CD4-positive, alpha-beta memory T cell (primary cell): ENCODE measurements around the gene INHBE. TPM values are rescaled to one million over a fixed set of nuclear protein-coding genes. Genes with fewer than 3 reads are reported as not detected.
A peak's percentile ranks its signal among the peaks of the same experiment; 100 is the strongest.

ENCODE experiments used
- CTCF ChIA-PET: fragments of 350-600 bp; sonication (Branson Sonifier 250); formaldehyde crosslinking; loops from one replicate; lab custom pipeline; 2021; ENCODE audit warnings: inconsistent platforms; ENCODE audit not compliant: partially characterized antibody; lab: Charles Lee
- POLR2A ChIA-PET: fragments of 350-600 bp; sonication (Branson Sonifier 250); formaldehyde crosslinking; loops from one replicate; lab custom pipeline; 2021; ENCODE audit not compliant: partially characterized antibody; lab: Charles Lee
- DNase-seq, 5 donors: peaks; one replicate each; pipeline versions ENCODE4 v3.0.0 to v3.0.0-alpha.2; 2020 to 2022; ENCODE audit warnings: mixed read lengths in 1 of 5
- H3K27ac ChIP-seq: one replicate; pipeline ENCODE4 v1.7.0; 2013; ENCODE audit warnings: low read depth, low read length
- H3K27me3 ChIP-seq: 2 replicates; pipeline ENCODE4 v1.7.0; 2013; ENCODE audit warnings: mild to moderate bottlenecking, low read length, moderate library complexity; ENCODE audit not compliant: insufficient read depth
- H3K36me3 ChIP-seq: 2 replicates; pipeline ENCODE4 v1.7.0; 2013; ENCODE audit warnings: mild to moderate bottlenecking, low read length, moderate library complexity; ENCODE audit not compliant: insufficient read depth
- H3K4me1 ChIP-seq: 2 replicates; pipeline ENCODE4 v1.7.0; 2013; ENCODE audit warnings: mild to moderate bottlenecking, low read length, moderate library complexity; ENCODE audit not compliant: insufficient read depth
- H3K4me3 ChIP-seq, 2 donors: one replicate each; pipeline ENCODE4 v1.7.0; 2013; ENCODE audit warnings: low read length in 2 of 2, mild to moderate bottlenecking in 1 of 2
- H3K9me3 ChIP-seq, 2 donors: one replicate each; pipeline ENCODE4 v1.7.0; 2013; ENCODE audit warnings: low read length in 2 of 2, control low read depth in 1 of 2; ENCODE audit not compliant: control insufficient read depth in 1 of 2
- H3K27ac Mint-ChIP-seq, 7 donors: one replicate each; pipeline ENCODE4 v1.8.0; 2020 to 2021; ENCODE audit warnings: mixed read lengths in 7 of 7, mild to moderate bottlenecking in 6 of 7, inconsistent platforms in 3 of 7, moderate library complexity in 3 of 7
- H3K27me3 Mint-ChIP-seq, 2 donors: one replicate each; pipeline ENCODE4 v1.8.0; 2020 to 2021; ENCODE audit warnings: mixed read lengths in 2 of 2
- H3K36me3 Mint-ChIP-seq, 2 donors: one replicate each; pipeline ENCODE4 v1.8.0; 2020 to 2021; ENCODE audit warnings: mixed read lengths in 2 of 2, inconsistent platforms in 1 of 2, mild to moderate bottlenecking in 1 of 2
- H3K4me1 Mint-ChIP-seq, 4 donors: one replicate each; pipeline ENCODE4 v1.8.0; 2020 to 2021; ENCODE audit warnings: mixed read lengths in 4 of 4, mild to moderate bottlenecking in 1 of 4
- H3K4me3 Mint-ChIP-seq, 8 donors: one replicate each; pipeline ENCODE4 v1.8.0; 2020 to 2021; ENCODE audit warnings: mixed read lengths in 8 of 8, mild to moderate bottlenecking in 7 of 8, moderate library complexity in 6 of 8, inconsistent platforms in 3 of 8
- H3K9me3 Mint-ChIP-seq, 8 donors: one replicate each; pipeline ENCODE4 v1.8.0; 2020 to 2021; ENCODE audit warnings: mixed read lengths in 8 of 8, mild to moderate bottlenecking in 5 of 8, inconsistent platforms in 3 of 8, moderate library complexity in 1 of 8
- intact Hi-C: fragments of 100-400 bp; cut with micrococcal nuclease; formaldehyde crosslinking; loops from one replicate; pipeline ENCODE4 v1.15.1; 2023
- polyA plus RNA-seq, 2 donors: library from polyadenylated mRNA; unstranded; fragments of 300-500 nt; fragmentation: Illumina TruSeq; gene quantifications; one replicate each; pipeline ENCODE4 v1.2.3, GENCODE V29; 2021
- total RNA-seq, 2 experiments: library from RNA; stranded (reverse); gene quantifications; one replicate each; pipeline ENCODE4 v1.2.3, GENCODE V29; 2021

The INHBE gene
- total and polyA plus RNA-seq, 4 experiments from 2014 or later = not detected

DNA sequence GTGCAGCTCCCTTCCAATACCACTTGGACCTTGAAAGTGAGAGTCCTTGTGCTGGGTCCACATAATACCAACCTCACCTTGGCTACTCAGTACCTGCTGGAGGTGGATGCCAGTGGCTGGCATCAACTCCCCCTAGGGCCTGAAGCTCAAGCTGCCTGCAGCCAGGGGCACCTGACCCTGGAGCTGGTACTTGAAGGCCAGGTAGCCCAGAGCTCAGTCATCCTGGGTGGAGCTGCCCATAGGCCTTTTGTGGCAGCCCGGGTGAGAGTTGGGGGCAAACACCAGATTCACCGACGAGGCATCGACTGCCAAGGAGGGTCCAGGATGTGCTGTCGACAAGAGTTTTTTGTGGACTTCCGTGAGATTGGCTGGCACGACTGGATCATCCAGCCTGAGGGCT is 5.7 kb upstream of the INHBE start:
- Mint-ChIP-seq H3K4me1 (peaks cover 0 to 2% (median 0%) of the 10 kb centered on the region in 4 donors), H3K27me3 (peaks cover 2 to 3% of the 10 kb centered on the region in 2 donors), H3K27ac (no peak overlapping the region), H3K9me3 (no peaks in the 10 kb centered on the region), H3K36me3 (no peaks in the 10 kb centered on the region), H3K4me3 (no peak overlapping the region)
- H3K36me3 ChIP-seq = no peaks in the 10 kb centered on the region
- no peaks in the 10 kb centered on the region for H3K4me1 ChIP-seq
- no peaks in the 10 kb centered on the region for H3K9me3 ChIP-seq
- intact Hi-C loops = no loop called here
- no peak overlapping the region for H3K27ac ChIP-seq
- no peak overlapping the region for H3K4me3 ChIP-seq
- CTCF ChIA-PET = interaction anchor here (1.9 to 8.3 kb wide), 2 partner anchors 10 to 13 kb away, joined by 4 to 43 read pairs; partner anchors contain the start of gene GLI1
- POLR2A ChIA-PET = no interaction called here
- no peak for DNase-seq
- H3K27me3 ChIP-seq = no peaks in the 10 kb centered on the region

DNA sequence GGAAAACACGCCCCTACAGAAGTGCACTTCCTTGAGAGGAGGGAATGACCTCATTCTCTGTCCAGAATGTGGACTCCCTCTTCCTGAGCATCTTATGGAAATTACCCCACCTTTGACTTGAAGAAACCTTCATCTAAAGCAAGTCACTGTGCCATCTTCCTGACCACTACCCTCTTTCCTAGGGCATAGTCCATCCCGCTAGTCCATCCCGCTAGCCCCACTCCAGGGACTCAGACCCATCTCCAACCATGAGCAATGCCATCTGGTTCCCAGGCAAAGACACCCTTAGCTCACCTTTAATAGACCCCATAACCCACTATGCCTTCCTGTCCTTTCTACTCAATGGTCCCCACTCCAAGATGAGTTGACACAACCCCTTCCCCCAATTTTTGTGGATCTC is 5.0 kb upstream of the INHBE start:
- Histone ChIP-seq H3K4me1 (no peaks in the 10 kb centered on the region), H3K9me3 (no peaks in the 10 kb centered on the region), H3K4me3 (no peak overlapping the region), H3K27ac (no peak overlapping the region), H3K27me3 (no peaks in the 10 kb centered on the region), H3K36me3 (no peaks in the 10 kb centered on the region)
- no peaks in the 10 kb centered on the region for H3K9me3 Mint-ChIP-seq
- CTCF ChIA-PET = interaction anchor here (1.7 to 8.3 kb wide), 3 partner anchors 9 to 185 kb away, joined by 5 to 43 read pairs (median 43); partner anchors contain the start of gene GLI1
- peaks cover 2 to 3% of the 10 kb centered on the region in 2 donors for H3K27me3 Mint-ChIP-seq
- DNase-seq = no peak
- no peaks in the 10 kb centered on the region for H3K36me3 Mint-ChIP-seq
- intact Hi-C loops = loop anchor here (10.0 kb wide), 1 partner anchor 245 kb away; the partner anchor contains the start of gene OS9
- no peak overlapping the region for H3K4me3 Mint-ChIP-seq
- POLR2A ChIA-PET = no interaction called here
- no peak overlapping the region for H3K27ac Mint-ChIP-seq
- no peaks in the 10 kb centered on the region for H3K4me1 Mint-ChIP-seq

DNA sequence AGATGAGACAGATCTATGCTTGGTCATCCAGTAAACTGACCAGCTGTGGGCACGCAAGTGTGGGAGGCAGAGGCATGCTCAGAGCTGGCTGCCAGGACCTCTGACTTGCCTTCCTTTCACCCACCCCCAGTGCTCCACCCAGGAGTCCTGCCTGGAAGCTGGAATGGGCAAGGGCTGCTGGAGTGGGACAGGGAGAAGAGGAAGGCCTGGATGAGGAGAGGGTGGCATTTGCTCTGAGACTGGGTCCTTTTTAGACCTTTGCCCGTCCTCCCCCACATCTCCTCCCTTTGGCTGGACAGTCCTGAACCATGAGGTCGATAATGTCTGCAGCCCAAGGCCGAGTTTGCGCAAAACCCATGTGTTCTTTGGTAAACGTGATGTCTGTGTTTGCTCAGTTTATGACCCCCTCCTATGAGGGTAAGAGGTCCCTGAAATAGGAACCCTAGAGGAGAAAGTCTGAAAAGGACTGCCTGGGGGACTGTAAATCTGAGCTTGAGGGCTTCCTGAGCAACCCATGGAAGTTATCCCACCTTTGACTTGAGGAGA is 3.8 kb upstream of the INHBE start:
- Mint-ChIP-seq H3K27me3 (peaks cover 2 to 6% of the 10 kb centered on the region in 2 donors), H3K4me1 (peaks cover 3 to 7% (median 5%) of the 10 kb centered on the region in 4 donors), H3K4me3 (no peak overlapping the region), H3K9me3 (no peaks in the 10 kb centered on the region), H3K36me3 (no peaks in the 10 kb centered on the region), H3K27ac (no peak overlapping the region)
- H3K36me3 ChIP-seq = no peaks in the 10 kb centered on the region
- H3K27me3 ChIP-seq = no peaks in the 10 kb centered on the region
- peaks cover 4% of the 10 kb centered on the region for H3K4me1 ChIP-seq
- no peak overlapping the region for H3K27ac ChIP-seq
- ChIA-PET POLR2A (interaction anchor here (1.5 kb wide), 1 partner anchor 12 kb away, joined by 3 read pairs; no protein-coding TSS in a partner anchor), CTCF (interaction anchor here (1.5 to 8.3 kb wide), 7 partner anchors 8 to 212 kb away, joined by 3 to 43 read pairs (median 8); partner anchors contain the start of gene GLI1)
- H3K9me3 ChIP-seq = no peaks in the 10 kb centered on the region
- DNase-seq = no peak
- intact Hi-C loops = loop anchor here (10.0 kb wide), 1 partner anchor 243 kb away; the partner anchor contains the start of gene OS9
- no peak overlapping the region for H3K4me3 ChIP-seq

DNA sequence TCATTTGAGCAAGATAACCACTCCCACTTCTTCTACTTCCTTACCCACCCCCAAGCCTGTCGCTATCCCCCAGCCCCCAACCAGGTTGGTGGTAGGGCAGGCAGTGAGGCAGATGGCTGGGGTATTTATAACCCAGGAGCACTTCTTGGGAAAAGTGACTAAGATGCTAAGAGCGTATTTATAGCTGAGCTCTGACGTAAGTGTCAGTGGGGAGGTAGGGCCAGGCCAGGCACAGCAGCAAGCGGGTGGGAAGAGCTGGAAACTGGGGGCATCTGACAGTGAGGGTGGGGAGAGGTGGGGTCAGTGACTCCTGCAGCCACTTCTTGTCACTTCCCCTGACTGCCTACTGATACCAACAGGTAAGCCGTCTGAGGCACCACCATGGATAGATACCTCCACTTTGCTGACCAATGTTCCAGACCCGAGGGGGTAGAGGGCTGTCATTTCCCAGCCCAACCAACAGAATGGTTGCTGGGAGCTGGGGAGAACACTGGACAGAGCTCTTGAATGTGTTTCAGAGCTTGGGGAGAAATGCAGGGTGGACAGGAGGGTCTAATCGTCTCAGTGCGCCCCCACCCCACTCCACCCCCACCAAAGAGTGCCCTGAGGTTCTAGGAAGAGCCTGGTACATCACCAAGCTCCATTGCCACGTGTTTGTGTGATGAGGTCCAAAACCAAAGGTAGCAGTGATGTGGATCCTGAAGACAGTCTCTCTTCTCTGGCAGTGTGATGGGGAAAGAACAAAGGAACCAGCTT is 2.7 kb upstream of the INHBE start:
- CTCF ChIA-PET = interaction anchor here (0.7 to 8.3 kb wide), 17 partner anchors 7 to 213 kb away, joined by 3 to 43 read pairs (median 8); partner anchors contain the start of genes GLI1 and INHBC
- no peak overlapping the region for H3K27ac Mint-ChIP-seq

DNA sequence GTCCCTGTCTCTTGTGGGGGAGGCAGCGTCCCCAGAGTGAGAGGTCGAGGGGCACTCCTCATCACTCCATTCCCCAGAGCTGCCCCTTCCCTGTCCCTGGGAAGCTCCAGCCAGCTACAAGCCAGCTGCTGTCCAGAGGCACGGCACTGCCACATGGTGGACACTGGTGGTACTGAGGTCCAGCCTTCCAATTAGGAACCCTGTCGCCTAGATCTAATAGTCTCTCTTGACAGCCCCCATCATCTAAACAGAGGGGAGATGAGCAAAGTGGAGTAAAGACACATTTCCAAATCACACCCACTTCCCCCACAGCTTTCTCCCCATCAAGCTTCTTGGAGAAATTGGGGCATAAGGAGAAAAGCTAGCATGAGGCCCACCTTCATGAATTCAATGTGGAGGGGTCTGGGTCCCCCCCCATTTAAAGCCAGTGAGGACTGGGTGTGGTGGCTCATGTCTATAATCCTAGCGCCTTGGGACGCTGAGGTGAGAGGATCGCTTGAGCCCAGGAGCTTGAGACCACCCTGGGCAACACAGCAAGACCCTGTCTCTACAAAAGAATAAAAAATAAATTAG is 2.1 kb upstream of the INHBE start:
- H3K4me3 ChIP-seq = no peak overlapping the region
- no peaks in the 10 kb centered on the region for H3K9me3 ChIP-seq
- H3K27me3 ChIP-seq = no peaks in the 10 kb centered on the region
- Mint-ChIP-seq H3K27ac (no peak overlapping the region), H3K27me3 (peaks cover 0 to 6% of the 10 kb centered on the region in 2 donors), H3K36me3 (no peaks in the 10 kb centered on the region), H3K4me1 (peaks cover 3 to 12% (median 6%) of the 10 kb centered on the region in 4 donors), H3K4me3 (no peak overlapping the region), H3K9me3 (no peaks in the 10 kb centered on the region)
- H3K4me1 ChIP-seq = peaks cover 4% of the 10 kb centered on the region
- H3K27ac ChIP-seq = no peak overlapping the region
- H3K36me3 ChIP-seq = no peaks in the 10 kb centered on the region
- DNase-seq = peak in 1 of 5 donors; percentile 41
- intact Hi-C loops = loop anchor here (2.0 to 10.0 kb wide), 2 partner anchors 190 to 242 kb away; partner anchors contain the start of gene OS9
- ChIA-PET CTCF (interaction anchor here (0.7 to 5.0 kb wide), 17 partner anchors 9 to 192 kb away, joined by 3 to 43 read pairs (median 6); partner anchors contain the start of gene INHBC), POLR2A (no interaction called here)

More for the DNA sequence above, 2.7 kb upstream of the INHBE start:
- Mint-ChIP-seq H3K27me3 (peaks cover 0 to 6% of the 10 kb centered on the region in 2 donors), H3K36me3 (no peaks in the 10 kb centered on the region), H3K4me1 (peaks cover 3 to 12% (median 6%) of the 10 kb centered on the region in 4 donors), H3K4me3 (no peak overlapping the region), H3K9me3 (no peaks in the 10 kb centered on the region)
- Histone ChIP-seq H3K27ac (no peak overlapping the region), H3K4me3 (no peak overlapping the region), H3K9me3 (no peaks in the 10 kb centered on the region), H3K4me1 (peaks cover 4% of the 10 kb centered on the region), H3K27me3 (no peaks in the 10 kb centered on the region), H3K36me3 (no peaks in the 10 kb centered on the region)
- POLR2A ChIA-PET = interaction anchor here (1.5 kb wide), 1 partner anchor 11 kb away, joined by 3 read pairs; no protein-coding TSS in a partner anchor
- DNase-seq = no peak
- intact Hi-C loops = loop anchor here (2.0 to 10.0 kb wide), 2 partner anchors 190 to 242 kb away; partner anchors contain the start of gene OS9

DNA sequence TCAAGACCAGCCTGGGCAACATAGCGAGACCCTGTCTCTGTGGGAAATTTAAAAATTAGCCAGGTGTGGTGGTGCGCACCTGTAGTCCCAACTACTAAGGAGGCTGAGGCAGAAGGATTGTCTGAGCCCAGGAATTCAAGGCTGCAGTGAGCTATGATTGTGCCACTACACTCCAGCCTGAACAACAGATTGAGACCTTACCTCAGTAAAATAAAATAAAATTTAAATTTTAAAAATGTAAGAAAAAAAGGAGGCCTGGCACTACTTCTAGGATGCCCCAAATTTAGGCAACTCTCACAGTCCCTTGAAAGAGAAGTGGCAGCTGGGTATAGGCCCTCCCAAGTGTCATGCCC is 918 bp upstream of the INHBE start:
- Mint-ChIP-seq H3K27ac (no peak overlapping the region), H3K9me3 (no peaks in the 10 kb centered on the region), H3K4me1 (peaks cover 8 to 19% (median 15%) of the 10 kb centered on the region in 4 donors), H3K27me3 (peaks cover 0 to 7% of the 10 kb centered on the region in 2 donors), H3K36me3 (peaks cover 0 to 2% of the 10 kb centered on the region in 2 donors), H3K4me3 (no peak overlapping the region)
- ChIA-PET POLR2A (no interaction called here), CTCF (interaction anchor here (1.0 to 5.0 kb wide), 8 partner anchors 9 to 212 kb away, joined by 3 to 31 read pairs (median 8); partner anchors contain the start of gene INHBC)
- Histone ChIP-seq H3K4me3 (no peak overlapping the region), H3K36me3 (no peaks in the 10 kb centered on the region), H3K27me3 (no peaks in the 10 kb centered on the region), H3K4me1 (peaks cover 9% of the 10 kb centered on the region), H3K27ac (no peak overlapping the region), H3K9me3 (no peaks in the 10 kb centered on the region)
- DNase-seq = no peak
- intact Hi-C loops = loop anchor here (10.0 kb wide), 1 partner anchor 241 kb away; the partner anchor contains the start of gene OS9
